CMK (cell line): ENCODE data around the gene TEX13D.
"Not testable (repeated sequence)": the region's sequence is repeated elsewhere in the genome, so short reads cannot be mapped to it uniquely, and the experiment has no call there.

Source experiments
- DNase-seq: peaks from one replicate; pipeline ENCODE4 v3.0.0-alpha.2; 2010; ENCODE audit warnings: low read depth

TEX13D gene

GRCh38 chrX:124332481-124333424 is at the start of gene TEX13D:
TEX13D (plus strand) TSS chrX:124332660; CDS start chrX:124332918, 258 bp downstream.
- DNase-seq: no peak

DNA sequence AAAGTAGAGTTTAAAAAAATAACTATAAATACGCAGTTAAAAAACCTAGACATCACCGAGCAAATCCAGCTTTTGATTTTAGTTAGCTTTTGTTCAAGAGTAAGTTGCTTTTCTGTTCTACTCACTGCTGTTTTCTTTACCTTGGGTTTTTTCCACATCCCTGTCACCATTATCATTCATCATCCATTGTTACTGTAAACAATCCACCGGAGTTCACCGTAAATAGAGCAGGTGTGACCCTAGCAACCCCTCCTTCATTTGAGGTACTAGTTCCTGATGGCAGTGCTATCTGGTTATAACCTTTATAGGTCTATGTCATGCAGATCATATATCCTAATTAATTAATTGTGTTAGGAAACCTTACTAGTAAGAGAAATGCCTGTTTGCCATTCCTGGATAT is 43.0 kb upstream of the TEX13D start:
- DNase-seq: no peak

DNA sequence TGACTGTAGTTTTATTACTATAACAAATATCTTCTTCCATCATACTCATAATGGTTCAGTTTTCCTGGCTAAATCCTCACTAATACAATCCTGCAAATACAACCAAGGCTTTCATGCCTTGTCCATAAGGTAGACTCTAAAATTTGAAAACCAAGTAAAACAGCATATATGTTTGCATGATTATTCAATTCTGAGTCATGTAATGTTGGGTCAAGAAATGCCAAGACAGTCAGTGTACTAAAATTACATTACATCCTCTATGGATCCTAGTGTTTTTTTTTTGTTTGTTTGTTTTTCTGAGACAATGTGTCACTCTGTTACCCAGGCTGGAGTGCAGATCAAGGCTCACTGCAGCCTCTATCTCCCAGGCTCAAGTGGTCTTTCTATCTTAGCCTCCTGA is 38.6 kb upstream of the TEX13D start:
- no peak for DNase-seq

DNA sequence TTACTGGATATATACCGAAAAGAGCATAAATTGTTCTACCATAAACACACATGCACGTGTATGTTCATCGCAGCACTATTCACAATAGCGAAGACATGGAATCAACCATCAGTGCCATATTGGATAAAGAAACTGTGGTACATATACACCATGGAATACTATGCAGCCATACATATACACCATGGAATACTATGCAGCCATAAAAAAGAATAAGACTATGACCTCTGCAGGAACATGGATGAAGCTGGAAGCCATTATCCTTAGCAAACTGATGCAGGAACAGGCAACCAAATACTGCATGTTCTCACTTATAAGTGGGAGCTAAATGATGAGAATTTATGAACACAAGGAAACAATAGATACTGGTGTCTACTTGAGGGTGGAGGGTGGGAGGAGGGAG is 33.1 kb upstream of the TEX13D start:
- not testable (repeated sequence) for DNase-seq

- no peak for DNase-seq
Observed at GRCh38 chrX:124300405-124300804, 32.1 kb upstream of the TEX13D start.

GRCh38 chrX:124307253-124307907 is 25.1 kb upstream of the TEX13D start:
- no peak for DNase-seq

GRCh38 chrX:124325732-124326131 is 6.7 kb upstream of the TEX13D start:
- no peak for DNase-seq

DNA sequence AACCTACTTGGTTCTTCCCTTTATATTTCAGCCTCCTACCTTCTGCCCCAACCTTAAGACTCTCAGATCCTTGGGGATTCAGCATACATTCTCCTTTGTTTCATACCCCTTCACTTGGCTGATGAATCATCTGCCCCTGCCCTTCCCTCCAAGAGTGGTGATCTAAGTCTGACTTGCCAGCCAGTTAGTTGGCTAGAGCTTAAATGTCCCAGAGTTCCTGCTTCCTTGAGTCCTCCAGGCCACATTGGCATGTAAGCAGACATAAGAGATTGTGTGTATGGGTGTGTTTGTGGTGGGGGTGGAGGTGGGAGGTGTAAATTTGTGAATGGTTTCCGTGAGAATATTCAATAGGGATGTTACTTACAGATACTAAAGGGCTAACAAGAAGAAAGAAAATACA is 3.7 kb upstream of the TEX13D start:
- DNase-seq: no peak

- no peak for DNase-seq
Observed at GRCh38 chrX:124333862-124334261, 1.4 kb downstream of the TEX13D start.

DNA sequence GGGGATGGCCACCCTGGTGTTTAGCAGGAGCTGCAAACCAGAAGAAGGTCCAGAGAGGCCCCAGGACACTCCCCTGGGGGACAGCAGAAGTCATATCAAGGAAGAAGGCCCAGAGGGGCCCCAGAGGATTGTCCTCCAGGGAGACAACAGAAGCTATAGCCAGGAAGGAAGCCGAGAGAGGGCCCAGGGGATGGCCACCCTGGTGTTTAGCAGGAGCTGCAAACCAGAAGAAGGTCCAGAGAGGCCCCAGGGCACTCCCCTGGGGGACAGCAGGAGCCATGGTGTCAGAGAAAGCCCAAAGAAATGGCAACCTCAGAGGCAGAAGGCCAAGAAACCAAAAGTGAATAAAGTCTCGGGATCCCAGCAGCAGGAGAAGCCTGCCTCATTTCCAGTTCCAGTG is 2.1 kb downstream of the TEX13D start:
- not testable (repeated sequence) for DNase-seq

GRCh38 chrX:124335598-124335997 is 3.1 kb downstream of the TEX13D start:
- no peak for DNase-seq

- DNase-seq: no peak
Observed at GRCh38 chrX:124337916-124338315, 5.5 kb downstream of the TEX13D start.

GRCh38 chrX:124338733-124339514 is 6.5 kb downstream of the TEX13D start:
- DNase-seq: no peak

DNA sequence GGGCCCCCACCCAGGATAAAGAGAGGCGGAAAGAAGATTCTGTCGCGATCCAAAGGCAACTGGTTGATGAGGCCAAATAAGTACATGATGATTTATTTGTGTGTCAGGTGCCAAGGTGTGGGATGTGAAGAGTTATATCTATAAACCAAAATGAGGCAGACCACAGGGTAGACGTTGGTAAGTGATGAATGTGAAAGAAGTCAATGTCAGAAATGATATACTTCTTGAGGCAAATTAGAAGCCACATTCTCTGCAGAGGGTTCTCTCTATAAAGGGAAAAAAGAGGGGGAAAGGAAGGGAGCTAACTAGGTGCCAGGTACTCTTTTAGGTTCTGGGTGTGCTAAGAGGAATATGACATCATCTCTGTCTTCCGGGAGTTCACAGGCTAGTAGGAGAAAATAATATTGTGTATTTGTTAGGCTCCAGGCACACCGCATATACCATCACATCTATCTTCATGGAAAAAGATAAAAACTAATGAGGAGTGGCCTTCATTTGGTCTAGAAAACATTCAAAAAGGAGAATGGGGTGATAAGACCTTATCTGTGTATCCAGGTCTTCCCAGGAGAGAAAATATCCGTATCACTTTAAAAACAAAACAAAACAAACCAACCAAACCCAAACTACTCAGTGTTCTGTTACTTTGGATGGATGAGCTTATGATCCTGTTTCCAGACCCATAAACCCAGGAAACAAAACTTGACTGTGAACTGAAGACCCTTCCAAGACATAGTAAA is 9.1 kb downstream of the TEX13D start:
- DNase-seq: no peak

DNA sequence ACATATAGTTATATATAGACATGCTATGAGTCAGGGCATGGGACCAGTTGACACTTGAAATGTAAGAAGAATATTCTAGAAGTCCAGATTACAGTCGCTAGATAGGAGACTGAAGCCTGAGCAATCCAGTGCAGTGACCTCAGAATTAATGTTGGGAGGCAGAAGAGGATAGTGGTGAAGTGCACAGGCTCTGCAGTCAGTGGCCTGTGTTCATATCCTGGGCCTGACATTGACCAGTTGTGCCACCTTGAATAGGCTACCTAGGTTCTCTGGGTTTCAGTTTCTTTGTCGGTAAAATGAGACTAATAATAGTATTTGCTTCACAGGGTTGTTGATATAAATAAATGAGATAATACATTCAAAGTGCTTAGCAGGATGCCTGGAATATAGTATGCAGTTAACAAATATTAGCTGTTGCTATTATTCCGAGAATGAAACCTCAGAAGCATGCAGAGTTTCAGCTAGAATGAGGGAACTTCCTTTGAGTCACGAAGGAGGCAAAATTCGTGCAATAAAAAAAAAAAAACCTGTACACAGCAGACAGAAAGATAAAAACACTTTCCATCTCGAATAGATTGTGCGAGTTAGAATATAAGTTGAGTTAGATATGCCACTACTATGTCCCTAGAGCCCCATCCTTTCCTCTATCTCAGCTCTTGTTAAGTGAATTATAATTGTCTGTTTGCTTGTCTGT is 9.9 kb downstream of the TEX13D start:
- no peak for DNase-seq

DNA sequence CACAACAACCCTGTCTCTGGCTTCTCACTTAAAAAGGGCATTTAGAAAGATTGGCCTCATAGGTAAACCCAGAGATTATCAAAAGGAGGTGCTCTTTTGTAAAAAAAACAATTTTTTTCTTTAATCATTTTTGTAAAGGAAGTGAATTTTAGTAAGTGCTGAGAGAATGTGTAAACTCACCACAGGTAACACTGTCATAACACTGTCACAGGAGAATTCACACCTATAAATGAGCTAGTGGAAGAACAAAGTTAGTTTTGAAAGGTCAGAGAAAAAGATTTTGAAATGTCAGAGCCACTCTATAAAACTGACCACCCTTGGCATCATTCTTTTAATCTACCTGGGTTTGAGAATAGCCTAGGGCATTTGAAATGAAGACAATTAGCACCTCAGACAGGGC is 10.6 kb downstream of the TEX13D start:
- no peak for DNase-seq

DNA sequence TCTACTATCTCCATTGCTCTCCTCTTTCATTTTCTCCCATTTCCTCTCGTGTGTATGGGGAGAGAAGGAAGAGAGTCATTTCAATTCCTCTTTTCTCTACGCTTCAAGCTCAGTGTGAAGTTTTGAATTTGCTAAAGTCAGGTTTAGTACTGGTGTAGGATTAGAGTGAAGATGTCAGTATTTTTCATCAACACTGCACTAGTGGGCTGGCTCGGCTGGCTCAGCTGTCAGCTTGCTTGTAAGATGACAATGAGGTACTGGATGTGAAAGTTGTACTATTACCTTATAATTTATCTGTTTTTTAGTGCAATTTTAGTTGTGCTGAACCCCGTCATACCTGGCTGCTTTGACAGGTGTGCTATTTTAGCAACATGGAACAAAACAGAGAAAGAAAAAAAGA is 11.8 kb downstream of the TEX13D start:
- DNase-seq: no peak

DNA sequence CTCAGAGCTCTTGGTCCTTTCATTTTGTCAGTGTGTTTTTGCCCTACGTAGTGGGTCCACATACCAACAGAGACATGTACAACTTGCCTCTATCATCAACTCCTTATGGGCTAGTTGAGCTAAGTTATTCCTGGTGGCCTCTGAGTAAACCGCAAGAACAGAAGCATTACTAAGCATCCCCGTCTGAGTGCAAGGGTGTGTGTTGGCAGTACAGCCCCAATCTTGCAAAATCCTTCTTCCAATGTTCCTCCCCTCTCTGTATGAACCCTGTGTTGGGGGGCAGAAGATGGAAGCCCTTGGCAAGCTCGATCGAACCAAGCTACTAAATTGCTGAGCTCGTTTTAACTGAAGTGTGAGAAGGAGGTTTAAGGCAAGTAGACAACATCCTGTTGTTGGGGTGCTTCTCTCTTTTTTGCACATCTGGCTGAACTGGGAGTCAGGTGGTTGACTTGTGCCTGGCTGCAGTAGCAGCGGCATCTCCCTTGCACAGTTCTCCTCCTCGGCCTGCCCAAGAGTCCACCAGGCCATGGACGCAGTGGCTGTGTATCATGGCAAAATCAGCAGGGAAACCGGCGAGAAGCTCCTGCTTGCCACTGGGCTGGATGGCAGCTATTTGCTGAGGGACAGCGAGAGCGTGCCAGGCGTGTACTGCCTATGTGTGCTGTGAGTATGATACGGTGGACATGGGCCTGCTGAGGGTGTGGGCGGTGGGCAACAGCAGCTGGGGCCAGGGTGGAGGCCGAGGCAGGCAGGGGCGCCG is 13.8 kb downstream of the TEX13D start, which contains the start of gene SH2D1A:
Gene SH2D1A (plus strand): TSS at position 447 of the 760 bp plus-strand sequence. CDS start 80 bp downstream, at position 527.
- no peak for DNase-seq

DNA sequence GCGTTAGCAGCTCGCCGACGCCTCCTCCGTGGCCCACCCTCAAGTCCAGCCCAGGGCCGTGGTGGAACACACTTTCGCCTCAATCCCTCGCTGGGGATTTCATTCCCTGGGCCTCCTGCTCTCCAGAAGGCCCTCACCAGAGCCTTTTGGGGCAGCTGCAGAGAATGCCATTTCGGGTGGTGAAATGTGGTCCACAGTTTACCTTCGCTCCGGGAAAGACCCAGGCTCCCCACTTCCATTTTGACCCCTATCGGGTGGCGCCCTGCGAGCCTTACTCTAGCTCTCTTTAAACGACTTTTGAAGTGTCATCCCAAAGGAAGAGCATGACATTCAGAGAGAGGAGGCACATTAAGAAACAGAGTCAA is 14.4 kb downstream of the TEX13D start:
- DNase-seq: no peak

DNA sequence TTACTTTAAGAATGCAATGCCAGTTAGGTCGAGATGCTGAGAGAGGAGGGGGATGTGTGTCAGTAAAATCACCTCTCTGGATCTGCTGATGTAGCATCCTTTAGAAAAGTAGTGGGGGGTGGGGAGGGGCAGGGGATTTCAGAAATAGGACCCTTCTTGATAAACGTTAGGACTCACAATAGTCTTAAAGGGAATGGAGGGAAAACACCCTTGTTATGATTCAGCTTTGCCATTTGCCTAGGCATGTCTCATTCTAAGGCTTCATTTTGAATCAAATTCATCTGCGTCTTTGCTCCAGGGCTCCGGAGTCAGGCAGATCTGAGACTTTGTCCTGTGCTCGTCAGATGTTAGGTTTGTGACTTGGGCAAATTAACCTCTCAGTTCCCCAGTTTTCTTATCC is 14.8 kb downstream of the TEX13D start:
- no peak for DNase-seq
